ENCODE data around the gene CNOT9. TPM values are rescaled to one million over a fixed set of nuclear protein-coding genes. Genes with fewer than 3 reads are reported as not detected.
"Not testable (repeated sequence)": the region's sequence is repeated elsewhere in the genome, so short reads cannot be mapped to it uniquely, and the experiment has no call there.

Gene CNOT9
- total RNA-seq, 1 donor from 2014 or later: 18.9 TPM

GRCh38 chr2:218536804-218537494 lies 31.7 kb upstream of the CNOT9 start:
- H3K36me3 ChIP-seq: peaks cover 82% of the 10 kb centered on the region
- no peak for TF ChIP-seq CTCF (IDR thresholded peaks at IDR 0.05; ENCODE audit: borderline replicate concordance)
- H3K4me3 ChIP-seq: no peak overlapping the region
- H3K9me3 ChIP-seq (replicated peaks): no peaks in the 10 kb centered on the region
- intact Hi-C loops (cut with micrococcal nuclease): no loop called here
- no peaks in the 10 kb centered on the region for H3K4me1 ChIP-seq
- no peak overlapping the region for H3K27ac ChIP-seq (replicated peaks)
- no peak for DNase-seq
- H3K27me3 ChIP-seq (ENCODE audit: low read depth): no peaks in the 10 kb centered on the region

- Histone ChIP-seq H3K4me3 (no peak overlapping the region), H3K9me3 (replicated peaks) (no peaks in the 10 kb centered on the region), H3K36me3 (peaks cover 82% of the 10 kb centered on the region), H3K4me1 (no peaks in the 10 kb centered on the region), H3K27ac (replicated peaks) (no peak overlapping the region), H3K27me3 (ENCODE audit: low read depth) (no peaks in the 10 kb centered on the region)
- no peak for DNase-seq
- no peak for TF ChIP-seq CTCF (IDR thresholded peaks at IDR 0.05; ENCODE audit: borderline replicate concordance)
- intact Hi-C loops (cut with micrococcal nuclease): no loop called here
Measured at GRCh38 chr2:218540015-218540414, 28.6 kb upstream of the CNOT9 start.

DNA sequence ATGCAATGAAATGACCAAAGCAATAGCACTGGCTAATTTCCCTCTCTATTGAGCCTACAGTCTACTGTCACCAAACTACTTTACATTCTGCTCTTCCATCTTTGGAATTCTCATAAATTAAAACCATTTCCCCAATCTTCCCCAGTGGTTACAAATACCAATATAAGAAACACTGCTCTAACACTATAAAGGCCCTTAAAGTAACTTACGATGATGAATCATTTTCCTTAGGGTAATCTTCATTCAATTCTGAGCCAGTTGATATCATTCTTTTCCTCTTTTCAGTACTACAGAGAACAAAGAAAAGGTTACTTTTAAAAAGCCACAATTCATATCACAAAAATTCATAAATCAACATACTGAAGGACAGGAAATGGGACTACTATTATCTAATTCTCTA lies 22.6 kb upstream of the CNOT9 start:
- no peak for TF ChIP-seq CTCF (IDR thresholded peaks at IDR 0.05; ENCODE audit: borderline replicate concordance)
- DNase-seq: no peak
- peaks cover 84% of the 10 kb centered on the region for H3K36me3 ChIP-seq
- H3K9me3 ChIP-seq (replicated peaks): no peaks in the 10 kb centered on the region
- no peaks in the 10 kb centered on the region for H3K27me3 ChIP-seq (ENCODE audit: low read depth)
- no peak overlapping the region for H3K27ac ChIP-seq (replicated peaks)
- intact Hi-C loops (cut with micrococcal nuclease): no loop called here
- H3K4me3 ChIP-seq: no peak overlapping the region
- no peaks in the 10 kb centered on the region for H3K4me1 ChIP-seq

GRCh38 chr2:218547511-218547910 lies 21.1 kb upstream of the CNOT9 start:
- Histone ChIP-seq H3K4me3 (no peak overlapping the region), H3K36me3 (peaks cover 84% of the 10 kb centered on the region), H3K27ac (replicated peaks) (no peak overlapping the region), H3K4me1 (no peaks in the 10 kb centered on the region), H3K27me3 (ENCODE audit: low read depth) (no peaks in the 10 kb centered on the region), H3K9me3 (replicated peaks) (no peaks in the 10 kb centered on the region)
- TF ChIP-seq CTCF (IDR thresholded peaks at IDR 0.05; ENCODE audit: borderline replicate concordance): no peak
- DNase-seq: no peak
- intact Hi-C loops (cut with micrococcal nuclease): no loop called here

GRCh38 chr2:218547978-218548377 lies 20.7 kb upstream of the CNOT9 start:
- no peaks in the 10 kb centered on the region for H3K4me1 ChIP-seq
- no peak overlapping the region for H3K27ac ChIP-seq (replicated peaks)
- H3K27me3 ChIP-seq (ENCODE audit: low read depth): no peaks in the 10 kb centered on the region
- no peak for TF ChIP-seq CTCF (IDR thresholded peaks at IDR 0.05; ENCODE audit: borderline replicate concordance)
- intact Hi-C loops (cut with micrococcal nuclease): no loop called here
- peaks cover 84% of the 10 kb centered on the region for H3K36me3 ChIP-seq
- DNase-seq: no peak
- H3K9me3 ChIP-seq (replicated peaks): no peaks in the 10 kb centered on the region
- no peak overlapping the region for H3K4me3 ChIP-seq

DNA sequence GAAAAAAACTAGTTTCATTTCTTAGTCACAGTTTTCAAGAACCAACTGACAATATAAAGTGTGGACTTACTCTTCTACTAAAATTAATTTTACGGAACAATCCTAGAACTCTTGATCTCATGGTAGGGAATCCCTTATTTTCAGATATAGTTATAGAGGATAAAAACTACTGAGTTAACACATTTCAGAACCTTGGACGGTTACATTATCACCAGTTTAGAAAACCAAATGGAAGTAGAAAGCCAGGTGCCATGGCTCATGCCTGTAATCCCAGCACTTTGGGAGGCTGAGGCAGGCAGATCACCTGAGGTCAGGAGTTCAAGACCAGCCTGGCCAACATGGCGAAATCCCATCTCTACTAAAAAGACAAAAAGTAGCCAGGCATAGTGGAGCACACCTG lies 14.4 kb upstream of the CNOT9 start:
- H3K27me3 ChIP-seq (ENCODE audit: low read depth); DNase-seq; intact Hi-C loops (cut with micrococcal nuclease); H3K9me3 ChIP-seq (replicated peaks); H3K4me1 ChIP-seq; H3K27ac ChIP-seq (replicated peaks); H3K4me3 ChIP-seq: not testable (repeated sequence)
- peaks cover 84% of the 10 kb centered on the region for H3K36me3 ChIP-seq

All from left ventricle myocardium inferior (tissue), 1 donor.